Activated CD4-positive, alpha-beta T cell treated with anti-CD3 and anti-CD28 coated beads for 1 hour (primary cell): ENCODE data around the gene OR1N1.
"Not testable (repeated sequence)": the region's sequence is repeated elsewhere in the genome, so short reads cannot be mapped to it uniquely, and the experiment has no call there.

Source experiments
- DNase-seq: peaks from one replicate; pipeline ENCODE4 v3.0.0-alpha.2; 2020

Gene OR1N1, protein sequence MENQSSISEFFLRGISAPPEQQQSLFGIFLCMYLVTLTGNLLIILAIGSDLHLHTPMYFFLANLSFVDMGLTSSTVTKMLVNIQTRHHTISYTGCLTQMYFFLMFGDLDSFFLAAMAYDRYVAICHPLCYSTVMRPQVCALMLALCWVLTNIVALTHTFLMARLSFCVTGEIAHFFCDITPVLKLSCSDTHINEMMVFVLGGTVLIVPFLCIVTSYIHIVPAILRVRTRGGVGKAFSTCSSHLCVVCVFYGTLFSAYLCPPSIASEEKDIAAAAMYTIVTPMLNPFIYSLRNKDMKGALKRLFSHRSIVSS

GRCh38 chr9:122527193-122527592 is at the start of gene OR1N1:
OR1N1 (minus strand) TSS chr9:122527293; CDS start chr9:122527293, 0 bp downstream.
- no peak for DNase-seq

DNA sequence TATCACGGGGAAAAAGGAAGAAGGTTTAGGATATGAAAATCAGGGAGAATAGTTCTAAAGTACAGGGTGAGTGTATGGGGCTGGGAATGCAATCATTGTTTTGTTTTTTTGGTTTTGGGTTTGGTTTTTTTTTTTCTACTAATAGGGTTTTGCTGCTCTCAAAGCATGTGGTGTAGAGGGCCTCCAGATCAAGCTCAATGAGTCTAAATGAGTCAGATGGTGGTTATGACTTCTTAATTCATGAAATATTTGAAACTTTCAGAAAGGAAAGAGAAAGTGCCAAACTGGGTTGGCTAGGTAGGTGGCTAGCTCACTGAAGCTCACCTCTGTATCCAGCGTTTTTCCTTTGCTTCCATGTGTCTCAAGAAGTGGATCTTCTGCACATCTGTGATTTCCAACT is 45.4 kb upstream of the OR1N1 start:
- no peak for DNase-seq

GRCh38 chr9:122567901-122568300 is 40.8 kb upstream of the OR1N1 start:
- no peak for DNase-seq

- DNase-seq = no peak
Observed at GRCh38 chr9:122562134-122562760, 35.2 kb upstream of the OR1N1 start.

GRCh38 chr9:122561446-122561845 is 34.4 kb upstream of the OR1N1 start:
- no peak for DNase-seq

- no peak for DNase-seq
Observed at GRCh38 chr9:122552812-122553211, 25.7 kb upstream of the OR1N1 start, which contains the start of gene OR1N2. OR1N2 (plus strand) TSS chr9:122553112; CDS start chr9:122553212, 100 bp downstream.

DNA sequence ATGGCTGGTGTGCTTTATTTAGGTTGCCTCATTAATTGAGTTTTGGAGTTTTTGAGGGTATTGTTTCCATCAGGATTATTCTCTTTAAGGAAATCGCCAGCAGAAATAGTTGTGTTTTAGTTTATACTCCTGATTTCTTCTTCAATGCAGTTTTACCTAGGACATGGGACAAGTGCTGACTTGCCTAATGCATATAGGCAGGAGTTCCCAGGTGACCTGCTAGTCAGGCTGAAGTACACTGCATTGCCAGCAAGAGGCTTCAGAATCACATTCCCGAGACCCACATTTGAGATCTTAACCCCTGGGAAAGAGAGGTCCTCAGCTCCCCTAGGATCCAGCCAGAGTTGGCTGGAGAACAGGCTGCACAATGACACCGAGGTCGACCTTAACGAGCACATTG is 24.3 kb upstream of the OR1N1 start:
- no peak for DNase-seq

DNA sequence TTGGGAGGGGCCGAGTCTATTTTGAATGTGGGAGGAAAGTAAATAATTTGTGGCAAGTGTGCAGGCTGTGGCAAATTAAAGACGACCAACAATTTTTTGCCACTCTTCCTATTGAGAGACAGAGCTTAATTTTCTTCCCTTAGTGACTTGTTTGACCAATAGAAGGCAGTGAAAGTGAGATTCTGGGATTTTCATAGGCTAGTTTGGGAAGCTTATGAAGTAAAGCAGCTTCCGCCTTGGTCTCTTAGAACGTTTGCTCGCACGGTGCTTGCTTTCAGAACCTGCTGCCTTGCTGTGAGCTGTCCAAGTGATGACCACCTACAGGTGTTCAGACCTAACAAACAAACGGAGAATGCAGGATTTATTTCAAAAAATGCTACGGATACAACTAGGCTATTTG is 19.1 kb upstream of the OR1N1 start:
- DNase-seq = no peak

DNA sequence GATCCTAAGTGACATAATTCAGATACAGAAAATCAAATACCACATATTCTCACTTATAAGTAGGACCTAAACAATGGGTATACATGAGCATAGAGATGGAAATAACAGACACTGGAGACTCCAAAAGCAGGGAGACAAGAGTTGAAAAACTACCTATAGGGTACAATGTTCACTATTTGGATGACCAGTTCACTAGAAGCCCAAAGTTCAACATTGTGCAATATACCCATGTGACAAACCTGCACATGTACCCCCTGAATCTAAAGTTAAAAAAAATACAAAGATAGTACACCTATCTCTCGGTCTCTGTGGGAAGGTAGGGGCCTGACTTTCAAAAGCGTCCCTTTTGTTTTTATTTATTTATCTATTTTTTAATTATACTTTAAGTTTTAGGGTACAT is 11.7 kb upstream of the OR1N1 start:
- no peak for DNase-seq

GRCh38 chr9:122537066-122537465 is 10.0 kb upstream of the OR1N1 start:
- DNase-seq = not testable (repeated sequence)

GRCh38 chr9:122536134-122536533 is 9.0 kb upstream of the OR1N1 start:
- no peak for DNase-seq

GRCh38 chr9:122531157-122531556 is 4.1 kb upstream of the OR1N1 start:
- DNase-seq = not testable (repeated sequence)

DNA sequence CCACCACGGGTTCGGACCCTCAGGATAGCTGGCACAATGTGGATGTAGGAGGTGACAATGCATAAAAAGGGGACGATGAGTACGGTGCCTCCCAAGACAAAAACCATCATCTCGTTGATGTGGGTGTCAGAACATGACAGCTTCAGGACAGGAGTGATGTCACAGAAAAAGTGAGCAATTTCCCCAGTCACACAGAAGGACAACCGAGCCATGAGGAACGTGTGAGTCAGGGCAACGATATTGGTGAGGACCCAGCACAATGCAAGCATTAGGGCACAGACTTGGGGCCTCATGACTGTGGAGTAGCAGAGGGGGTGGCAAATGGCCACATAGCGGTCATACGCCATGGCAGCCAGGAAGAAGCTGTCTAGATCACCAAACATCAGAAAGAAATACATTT is 491 bp downstream of the OR1N1 start:
- no peak for DNase-seq

- DNase-seq = no peak
Observed at GRCh38 chr9:122519376-122519775, 7.7 kb downstream of the OR1N1 start.

GRCh38 chr9:122518841-122519240 is 8.3 kb downstream of the OR1N1 start, which contains the start of gene OR1J4:
OR1J4 (plus strand) TSS chr9:122519141; CDS start chr9:122519141, 0 bp downstream.
- DNase-seq = no peak

- no peak for DNase-seq
Observed at GRCh38 chr9:122518226-122518625, 8.9 kb downstream of the OR1N1 start.

DNA sequence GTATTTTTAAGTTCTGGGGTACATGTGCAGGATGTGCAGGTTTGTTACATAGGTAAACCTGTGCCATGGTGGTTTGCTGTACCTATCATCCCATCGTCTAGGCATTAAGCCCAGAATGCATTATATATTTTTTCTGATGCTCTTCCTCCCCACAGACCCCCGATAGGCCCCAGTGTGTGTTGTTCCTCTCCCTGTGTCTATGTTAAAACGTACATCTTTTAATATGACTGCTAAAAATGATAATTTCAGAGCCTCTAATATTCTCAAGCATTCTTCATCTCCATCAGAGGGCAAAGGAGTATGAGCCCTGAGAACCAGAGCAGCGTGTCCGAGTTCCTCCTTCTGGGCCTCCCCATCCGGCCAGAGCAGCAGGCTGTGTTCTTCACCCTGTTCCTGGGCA is 16.6 kb downstream of the OR1N1 start, which contains the start of gene OR1J2:
Gene OR1J2, plus strand, starts transcription at position 301 of the 400 bp plus-strand sequence. Its CDS starts 0 bp downstream, at position 301.
- DNase-seq = no peak

GRCh38 chr9:122506964-122507363 is 20.1 kb downstream of the OR1N1 start:
- DNase-seq = no peak

- no peak for DNase-seq
Observed at GRCh38 chr9:122498883-122499288, 28.2 kb downstream of the OR1N1 start.

DNA sequence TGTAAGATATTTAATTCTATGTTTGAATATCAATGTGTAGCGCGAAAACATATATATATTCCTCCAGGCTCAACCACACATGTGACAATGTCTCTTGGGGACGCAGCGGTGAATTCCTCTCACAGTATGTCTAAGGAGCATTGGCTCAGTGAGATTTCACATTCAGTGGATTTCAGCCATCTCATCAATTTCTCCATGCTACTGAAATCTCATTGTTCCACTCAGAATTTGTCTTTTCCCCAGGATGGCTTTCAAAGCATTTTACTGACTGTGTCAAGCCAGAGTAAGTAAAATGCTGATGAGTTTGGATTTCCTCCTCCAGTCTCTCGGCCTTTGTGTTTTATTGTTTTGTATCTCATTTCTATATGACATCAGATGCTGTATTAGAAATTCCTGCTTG is 48.0 kb downstream of the OR1N1 start:
- no peak for DNase-seq

DNA sequence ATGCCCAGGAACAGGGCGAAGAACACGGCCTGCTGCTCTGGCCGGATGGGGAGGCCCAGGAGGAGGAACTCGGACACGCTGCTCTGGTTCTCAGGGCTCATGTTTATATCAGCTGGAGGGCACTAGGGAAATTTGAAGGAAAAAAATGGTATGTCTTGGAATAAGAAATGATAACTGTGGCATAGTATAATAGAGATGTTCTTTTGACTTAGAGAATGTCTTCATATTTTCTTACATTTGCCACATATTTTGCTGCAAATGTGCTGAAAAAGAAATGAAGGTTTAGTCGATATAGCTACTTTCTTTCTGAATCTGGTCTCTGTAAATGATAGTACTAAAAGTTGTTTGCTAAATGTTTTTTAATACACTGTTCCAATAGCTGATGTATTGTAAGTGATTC is 49.3 kb downstream of the OR1N1 start, which contains the start of gene OR1J1:
Gene OR1J1, minus strand, starts transcription at position 101 of the 400 bp plus-strand sequence. Its CDS starts 0 bp downstream, at position 101.
- DNase-seq = no peak

- DNase-seq = no peak
Observed at GRCh38 chr9:122477346-122477745, 49.7 kb downstream of the OR1N1 start.
